ENCODE data around the gene NCF4. TPM values are rescaled to one million over a fixed set of nuclear protein-coding genes. Genes with fewer than 3 reads are reported as not detected.

NCF4 gene
- total RNA-seq, 3 donors from 2014 or later, result 13.4 to 36.8 (median 14.5) TPM

- H3K4me3 ChIP-seq, result no peak overlapping the region
- H3K9me3 ChIP-seq, result no peaks in the 10 kb centered on the region
- H3K27me3 ChIP-seq, result peaks cover 0 to 43% of the 10 kb centered on the region in 2 donors
- no peak overlapping the region for H3K27ac ChIP-seq
- intact Hi-C loops (cut with DNase I; ENCODE audit: low total_unique reads), result no loop called here
- no peak for DNase-seq (ENCODE audit: low spot score in 2 of 2)
- no peaks in the 10 kb centered on the region for H3K4me1 ChIP-seq
- H3K36me3 ChIP-seq, result no peaks in the 10 kb centered on the region
- no peak for TF ChIP-seq POLR2A (IDR thresholded peaks at IDR 0.05)
- no peak for TF ChIP-seq CTCF (IDR thresholded peaks at IDR 0.05)
- no peak for TF ChIP-seq POLR2AphosphoS5 (IDR thresholded peaks at IDR 0.05)
Measured at GRCh38 chr22:36822581-36822980, 38.2 kb upstream of the NCF4 start.

GRCh38 chr22:36823186-36823839 lies 37.5 kb upstream of the NCF4 start:
- Histone ChIP-seq H3K4me1 (no peaks in the 10 kb centered on the region), H3K36me3 (no peaks in the 10 kb centered on the region), H3K27me3 (peaks cover 0 to 35% of the 10 kb centered on the region in 2 donors), H3K9me3 (no peaks in the 10 kb centered on the region), H3K27ac (no peak overlapping the region), H3K4me3 (no peak overlapping the region)
- intact Hi-C loops (cut with DNase I; ENCODE audit: low total_unique reads), result no loop called here
- TF ChIP-seq POLR2AphosphoS5 (IDR thresholded peaks at IDR 0.05) (no peak), POLR2A (IDR thresholded peaks at IDR 0.05) (no peak), CTCF (IDR thresholded peaks at IDR 0.05) (no peak)
- no peak for DNase-seq (ENCODE audit: low spot score in 2 of 2)

- intact Hi-C loops (cut with DNase I; ENCODE audit: low total_unique reads), result no loop called here
- Histone ChIP-seq H3K36me3 (no peaks in the 10 kb centered on the region), H3K4me1 (no peaks in the 10 kb centered on the region), H3K9me3 (no peaks in the 10 kb centered on the region), H3K4me3 (no peak overlapping the region), H3K27ac (no peak overlapping the region), H3K27me3 (peaks cover 0 to 22% of the 10 kb centered on the region in 2 donors)
- no peak for DNase-seq (ENCODE audit: low spot score in 2 of 2)
- TF ChIP-seq POLR2A (IDR thresholded peaks at IDR 0.05) (no peak), POLR2AphosphoS5 (IDR thresholded peaks at IDR 0.05) (no peak), CTCF (IDR thresholded peaks at IDR 0.05) (no peak)
Measured at GRCh38 chr22:36824655-36825054, 36.2 kb upstream of the NCF4 start.

GRCh38 chr22:36826262-36826661 lies 34.5 kb upstream of the NCF4 start:
- Histone ChIP-seq H3K27ac (no peak overlapping the region), H3K4me3 (no peak overlapping the region), H3K27me3 (peaks cover 0 to 11% of the 10 kb centered on the region in 2 donors), H3K4me1 (no peaks in the 10 kb centered on the region), H3K36me3 (no peaks in the 10 kb centered on the region), H3K9me3 (no peaks in the 10 kb centered on the region)
- TF ChIP-seq CTCF (IDR thresholded peaks at IDR 0.05) (no peak), POLR2AphosphoS5 (IDR thresholded peaks at IDR 0.05) (no peak), POLR2A (IDR thresholded peaks at IDR 0.05) (no peak)
- intact Hi-C loops (cut with DNase I; ENCODE audit: low total_unique reads), result no loop called here
- no peak for DNase-seq (ENCODE audit: low spot score in 2 of 2)

- no peak for DNase-seq (ENCODE audit: low spot score in 2 of 2)
- peaks cover 0 to 5% of the 10 kb centered on the region in 2 donors for H3K27me3 ChIP-seq
- H3K36me3 ChIP-seq, result no peaks in the 10 kb centered on the region
- no peaks in the 10 kb centered on the region for H3K4me1 ChIP-seq
- intact Hi-C loops (cut with DNase I; ENCODE audit: low total_unique reads), result no loop called here
- no peak overlapping the region for H3K27ac ChIP-seq
- no peak for TF ChIP-seq CTCF (IDR thresholded peaks at IDR 0.05)
- TF ChIP-seq POLR2A (IDR thresholded peaks at IDR 0.05), result no peak
- no peak for TF ChIP-seq POLR2AphosphoS5 (IDR thresholded peaks at IDR 0.05)
- H3K9me3 ChIP-seq, result no peaks in the 10 kb centered on the region
- no peak overlapping the region for H3K4me3 ChIP-seq
Measured at GRCh38 chr22:36828815-36829214, 32.0 kb upstream of the NCF4 start.

Measured in breast epithelium (tissue), 4 donors.